GM19395 (cell line): Measurements from ENCODE around the gene PHACTR1.
A peak's percentile ranks its signal among the peaks of the same experiment; 100 is the strongest.
"Not testable (repeated sequence)": the region's sequence is repeated elsewhere in the genome, so short reads cannot be mapped to it uniquely, and the experiment has no call there.

ENCODE experiments used
- ATAC-seq: cut with Tn5 transposase; IDR thresholded peaks from one replicate; pipeline ENCODE4 v1.9.1; 2021; ENCODE audit warnings: mild to moderate bottlenecking, moderate library complexity; ENCODE audit not compliant: unreplicated experiment

The PHACTR1 gene

GRCh38 chr6:13217206-13217905, 500.8 kb downstream of the PHACTR1 start:
- ATAC-seq, result no peak

GRCh38 chr6:13220266-13220665, 503.7 kb downstream of the PHACTR1 start:
- no peak for ATAC-seq

GRCh38 chr6:13222048-13222447, 505.5 kb downstream of the PHACTR1 start:
- ATAC-seq, result no peak

- no peak for ATAC-seq
These were observed 509.5 kb downstream of the PHACTR1 start for GRCh38 chr6:13226071-13226470.

GRCh38 chr6:13228264-13229204, 512.0 kb downstream of the PHACTR1 start:
- ATAC-seq, result no peak

- ATAC-seq, result peak; percentile 92
These were observed 512.9 kb downstream of the PHACTR1 start for GRCh38 chr6:13229205-13230085.

GRCh38 chr6:13233106-13233505, 516.5 kb downstream of the PHACTR1 start:
- ATAC-seq, result no peak

- ATAC-seq, result no peak
These were observed 517.6 kb downstream of the PHACTR1 start for GRCh38 chr6:13234130-13234529.

- ATAC-seq, result no peak
These were observed 518.8 kb downstream of the PHACTR1 start for GRCh38 chr6:13235339-13235738.

GRCh38 chr6:13237318-13237717, 520.8 kb downstream of the PHACTR1 start:
- ATAC-seq, result no peak

- ATAC-seq, result no peak
These were observed 521.5 kb downstream of the PHACTR1 start for GRCh38 chr6:13238017-13238416.

GRCh38 chr6:13238640-13239216, 522.2 kb downstream of the PHACTR1 start:
- ATAC-seq, result no peak

GRCh38 chr6:13239530-13240455, 523.2 kb downstream of the PHACTR1 start:
- no peak for ATAC-seq

GRCh38 chr6:13241364-13241763, 524.8 kb downstream of the PHACTR1 start:
- ATAC-seq, result no peak

GRCh38 chr6:13242178-13242577, 525.6 kb downstream of the PHACTR1 start:
- no peak for ATAC-seq

- no peak for ATAC-seq
These were observed 526.0 kb downstream of the PHACTR1 start for GRCh38 chr6:13242590-13242989.

GRCh38 chr6:13243033-13243432, 526.5 kb downstream of the PHACTR1 start:
- no peak for ATAC-seq

GRCh38 chr6:13243745-13244144, 527.2 kb downstream of the PHACTR1 start:
- not testable (repeated sequence) for ATAC-seq

GRCh38 chr6:13247627-13248026, 531.1 kb downstream of the PHACTR1 start:
- no peak for ATAC-seq

GRCh38 chr6:13248053-13248452, 531.5 kb downstream of the PHACTR1 start:
- no peak for ATAC-seq
